Lower leg skin (tissue), 3 donors: ENCODE data around the gene NUDT13.
"Not testable (repeated sequence)": the region's sequence is repeated elsewhere in the genome, so short reads cannot be mapped to it uniquely, and the experiment has no call there.

Experiments used
- POLR2A ChIP-seq, 2 donors: fragments of 450-650 bp; IDR thresholded peaks; one replicate each; pipeline ENCODE4 v1.6.1; 2016 to 2017; ENCODE audit warnings: antibody characterized with exemption in 2 of 2, mild to moderate bottlenecking in 1 of 2, moderate library complexity in 1 of 2
- TF ChIP-seq, protein P1 (sequence below), 3 donors: fragments of 450-650 bp; IDR thresholded peaks; one replicate each; pipeline ENCODE4 v1.5.1; 2016; ENCODE audit warnings: antibody characterized with exemption in 3 of 3, mild to moderate bottlenecking in 3 of 3, moderate library complexity in 2 of 3

DNA sequence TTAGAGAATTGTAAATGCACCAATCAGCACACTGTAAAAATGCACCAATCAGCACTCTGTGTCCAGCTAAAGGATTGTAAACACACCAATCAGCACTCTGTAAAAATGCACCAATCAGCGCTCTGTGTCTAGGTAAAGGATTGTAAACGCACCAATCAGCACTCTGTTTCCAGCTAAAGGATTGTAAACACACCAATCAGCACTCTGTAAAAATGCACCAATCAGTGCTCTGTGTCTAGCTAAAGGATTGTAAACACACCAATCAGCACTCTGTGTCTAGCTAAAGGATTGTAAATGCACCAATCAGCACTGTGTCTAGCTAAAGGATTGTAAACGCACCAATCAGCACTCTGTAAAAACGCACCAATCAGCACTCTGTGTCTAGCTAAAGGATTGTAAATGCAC, 1.0 kb upstream of the NUDT13 start:
- TF ChIP-seq, protein P1, sequence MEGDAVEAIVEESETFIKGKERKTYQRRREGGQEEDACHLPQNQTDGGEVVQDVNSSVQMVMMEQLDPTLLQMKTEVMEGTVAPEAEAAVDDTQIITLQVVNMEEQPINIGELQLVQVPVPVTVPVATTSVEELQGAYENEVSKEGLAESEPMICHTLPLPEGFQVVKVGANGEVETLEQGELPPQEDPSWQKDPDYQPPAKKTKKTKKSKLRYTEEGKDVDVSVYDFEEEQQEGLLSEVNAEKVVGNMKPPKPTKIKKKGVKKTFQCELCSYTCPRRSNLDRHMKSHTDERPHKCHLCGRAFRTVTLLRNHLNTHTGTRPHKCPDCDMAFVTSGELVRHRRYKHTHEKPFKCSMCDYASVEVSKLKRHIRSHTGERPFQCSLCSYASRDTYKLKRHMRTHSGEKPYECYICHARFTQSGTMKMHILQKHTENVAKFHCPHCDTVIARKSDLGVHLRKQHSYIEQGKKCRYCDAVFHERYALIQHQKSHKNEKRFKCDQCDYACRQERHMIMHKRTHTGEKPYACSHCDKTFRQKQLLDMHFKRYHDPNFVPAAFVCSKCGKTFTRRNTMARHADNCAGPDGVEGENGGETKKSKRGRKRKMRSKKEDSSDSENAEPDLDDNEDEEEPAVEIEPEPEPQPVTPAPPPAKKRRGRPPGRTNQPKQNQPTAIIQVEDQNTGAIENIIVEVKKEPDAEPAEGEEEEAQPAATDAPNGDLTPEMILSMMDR (IDR thresholded peaks at IDR 0.05): not testable (repeated sequence)
- not testable (repeated sequence) for TF ChIP-seq POLR2A (IDR thresholded peaks at IDR 0.05)
